Heart right ventricle (tissue), 16 donors: ENCODE results near the gene FAM184B. TPM values are rescaled to one million over a fixed set of nuclear protein-coding genes. Genes with fewer than 3 reads are reported as not detected.

Experiments used
- ATAC-seq, 8 donors: fragments of 200-7000 bp; cut with Tn5 transposase; one replicate each; pipeline ENCODE4 v1.9.1; 2020; ENCODE audit warnings: mild to moderate bottlenecking in 8 of 8, moderate library complexity in 8 of 8, moderate number of reproducible peaks in 1 of 8
- DNase-seq, 2 donors: peaks; one replicate each; pipeline ENCODE4 v3.0.0-alpha.2; 2020
- H3K27ac ChIP-seq, 10 donors: fragments of 200-600 bp; sonication (generic) in 2 of 10; one replicate each; pipeline versions ENCODE4 v1.5.0 to v1.8.0; 2020 to 2022; ENCODE audit warnings: mild to moderate bottlenecking in 3 of 10
- H3K27me3 ChIP-seq, 7 donors: fragments of 200-600 bp; one replicate each; pipeline ENCODE4 v1.8.0; 2021 to 2022; ENCODE audit warnings: mild to moderate bottlenecking in 2 of 7
- H3K36me3 ChIP-seq, 9 donors: fragments of 200-600 bp; sonication (generic) in 1 of 9; one replicate each; pipeline versions ENCODE4 v1.5.0 to v1.8.0; 2020 to 2022; ENCODE audit warnings: mild to moderate bottlenecking in 2 of 9
- H3K4me1 ChIP-seq, 9 donors: fragments of 200-600 bp; sonication (generic) in 1 of 9; one replicate each; pipeline versions ENCODE4 v1.5.0 to v1.8.0; 2020 to 2022; ENCODE audit warnings: mild to moderate bottlenecking in 4 of 9
- H3K4me3 ChIP-seq, 10 donors: fragments of 200-600 bp; sonication (generic) in 2 of 10; one replicate each; pipeline versions ENCODE4 v1.5.0 to v1.8.0; 2020 to 2022; ENCODE audit warnings: mild to moderate bottlenecking in 7 of 10, moderate library complexity in 2 of 10
- H3K9me3 ChIP-seq, 11 donors: fragments of 200-600 bp in 10 of 11; sonication (generic) in 2 of 11; one replicate each; pipeline versions ENCODE4 v1.5.0 to v1.8.0; 2013 to 2022; ENCODE audit warnings: mild to moderate bottlenecking in 2 of 11, control low read depth in 1 of 11, moderate library complexity in 1 of 11
- CTCF ChIP-seq, 9 donors: fragments of 200-600 bp; sonication (generic) in 2 of 9; IDR thresholded peaks; one replicate each; pipeline versions ENCODE4 v1.5.0 to v1.8.0; 2021 to 2022; ENCODE audit warnings: antibody characterized with exemption in 9 of 9, mild to moderate bottlenecking in 5 of 9, moderate library complexity in 1 of 9
- WGBS, 2 donors: extraction: QIAGEN DNeasy Blood & Tissue Kit; methylation state at CpG; one replicate each; pipeline ENCODE4 v1.1.7; 2013; ENCODE audit warnings: inconsistent platforms in 1 of 2; 5-methylcytosine and 5-hydroxymethylcytosine counted together
- intact Hi-C, 10 donors: fragments of 100-400 bp; cut with DNase I; formaldehyde crosslinking; loops; one replicate each; pipeline versions ENCODE4 v1.11.1 to v1.14.2; 2022
- polyA plus RNA-seq, 2 donors: library from polyadenylated mRNA; stranded (reverse); fragments of 200-250 nt; gene quantifications; one replicate each; pipeline ENCODE4 v1.2.3, GENCODE V29; 2013
- total RNA-seq, 10 donors: library from RNA; stranded (reverse); fragmentation: NEBNext Ultra II Directional in 3 of 10; extraction: Animal tissue kit (Norgen Biotek cat#: 25700) in 3 of 10; gene quantifications; one replicate each; pipeline versions ENCODE4 v1.2.1 to v1.2.4, GENCODE V29; 2021 to 2023
- donor health status: Arrhythmogenic right ventricular cardiomyopathy.
- donor health status: ischemic (EF 13 %, LVEDD 7.1; RV severe dilation, severe dysfunction).
- donor health status: healthy with polysubstance abuse.
- donor health status: DM: no; HTN: yes; CAD: no.
- donor health status: DM: no; HTN: no; CAD: no.
- donor health status: ischemic (EF 25% LVEDD 6.9; RV normal size, moderate dysfunction).
- donor health status: ischemic (EF 25% LVEDD 5.7; RV mildly dilated, moderate dysfunction).
- donor health status: healthy.
- donor health status: DM: yes; HTN: yes; CAD: no.
- donor health status: Ischemic cardiomyopathy.
- donor health status: ischemic (EF 35%, LVEDD 5.7; RV mildly dilated, moderate dysfunction).
- donor health status: nonischemic (EF 11% LVEDD 7.7; RV severe dilation, severe dysfunction).
- donor health status: DM: yes; HTN: yes; CAD: no.
- donor health status: PGD.
- donor health status: ischemic (EF 29% LVEDD 5.4; RV normal size, mild dysfunction).
- donor health status: nonischemic (EF 23%, LVEDD 6.1; RV moderate dilation, normal function).

The FAM184B gene
- total and polyA plus RNA-seq, 12 donors, result 0.01 to 0.07 TPM; not detected in 10

DNA sequence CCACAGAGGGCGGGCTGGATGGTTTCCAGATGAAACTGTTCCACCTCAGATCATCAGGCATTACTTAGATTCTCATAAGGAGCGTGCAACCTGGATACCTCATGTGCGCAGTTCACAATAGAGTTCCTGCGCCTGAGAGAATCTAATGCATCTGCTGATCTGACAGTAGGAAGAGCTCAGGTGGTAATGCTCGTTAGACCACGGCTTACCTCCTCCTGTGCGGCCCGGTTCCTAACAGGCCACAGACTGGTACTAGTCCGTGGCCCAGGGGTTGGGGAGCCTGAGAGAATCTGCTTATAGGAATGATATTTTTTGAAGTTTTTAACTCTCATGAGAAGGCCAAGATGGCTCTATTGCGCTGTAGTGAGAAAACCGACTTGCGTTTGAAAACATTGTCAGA lies 34.7 kb upstream of the FAM184B start:
- no peak for TF ChIP-seq CTCF (IDR thresholded peaks at IDR 0.05)

DNA sequence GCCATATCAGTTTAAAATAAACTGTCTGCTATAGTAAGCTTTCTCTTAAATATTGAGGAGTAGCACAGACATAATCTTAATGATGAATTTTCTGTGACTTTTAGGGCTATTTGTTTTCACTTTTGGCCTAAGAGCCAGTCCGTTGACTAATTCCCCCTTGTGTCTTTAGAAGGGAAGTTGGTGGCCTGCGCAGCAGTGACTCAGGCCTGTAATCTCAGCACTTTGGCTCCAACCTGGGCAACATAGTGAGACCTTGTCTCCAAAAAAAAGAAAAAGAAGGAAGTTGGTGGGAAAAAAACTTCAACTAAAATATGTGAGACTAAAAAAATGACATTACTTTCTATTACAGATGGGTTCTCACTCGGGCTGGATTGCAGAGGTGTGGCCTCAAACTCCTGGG lies 32.7 kb upstream of the FAM184B start:
- no peak overlapping the region for H3K4me3 ChIP-seq
- DNase-seq (no peak), ATAC-seq (no peak)
- no peaks in the 10 kb centered on the region for H3K27me3 ChIP-seq
- H3K4me1 ChIP-seq, result peaks cover 0 to 33% (median 13%) of the 10 kb centered on the region in 9 donors
- intact Hi-C loops, result loop anchor here in 6 of 10 donors (5.0 to 10.0 kb wide), 8 partner anchors 199 to 781 kb away; partner anchors contain the start of genes LCORL (in 3 of the 6), LAP3 (in 1 of the 6) and MED28 (in 1 of the 6)
- H3K27ac ChIP-seq, result peak overlapping the region in 1 of 10 donors; percentile 29
- 80 to 83% methylated on average over 3 of the region's 3 CpGs for WGBS, 2 donors
- no peak for TF ChIP-seq CTCF (IDR thresholded peaks at IDR 0.05)
- H3K36me3 ChIP-seq, result no peaks in the 10 kb centered on the region
- no peaks in the 10 kb centered on the region for H3K9me3 ChIP-seq

More for the DNA sequence above, 34.7 kb upstream of the FAM184B start:
- 96% methylated on average over 12 of the region's 12 CpGs for WGBS, 2 donors
- no peak overlapping the region for H3K27ac ChIP-seq
- ATAC-seq (no peak), DNase-seq (no peak)
- intact Hi-C loops, result loop anchor here in 9 of 10 donors (2.0 to 10.0 kb wide), 8 partner anchors 201 to 779 kb away; partner anchors contain the start of genes LAP3 (in 1 of the 9), LCORL (in 1 of the 9) and MED28 (in 1 of the 9)
- no peaks in the 10 kb centered on the region for H3K36me3 ChIP-seq
- H3K4me3 ChIP-seq, result no peak overlapping the region
- no peaks in the 10 kb centered on the region for H3K27me3 ChIP-seq
- peaks cover 0 to 22% (median 4%) of the 10 kb centered on the region in 9 donors for H3K4me1 ChIP-seq
- H3K9me3 ChIP-seq, result no peaks in the 10 kb centered on the region

DNA sequence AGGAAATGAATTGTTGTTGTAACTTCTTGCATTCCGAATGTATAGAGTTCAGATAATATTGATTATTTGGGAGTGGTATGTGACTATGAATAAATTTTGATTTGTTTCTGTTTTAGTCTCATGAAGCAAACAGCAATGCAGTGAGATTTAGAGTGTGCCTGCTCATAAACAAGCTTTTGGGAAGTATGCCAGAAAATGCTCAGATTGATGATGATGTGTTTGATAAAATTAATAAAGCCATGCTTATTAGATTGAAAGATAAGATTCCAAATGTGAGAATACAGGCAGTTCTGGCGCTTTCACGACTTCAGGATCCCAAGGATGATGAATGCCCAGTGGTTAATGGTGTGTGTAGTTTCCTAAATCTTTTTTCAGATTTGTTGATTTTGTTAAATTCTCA lies 31.4 kb upstream of the FAM184B start:
- Histone ChIP-seq H3K27me3 (no peaks in the 10 kb centered on the region), H3K36me3 (no peaks in the 10 kb centered on the region), H3K4me1 (peaks cover 0 to 47% (median 26%) of the 10 kb centered on the region in 9 donors), H3K27ac (no peak overlapping the region), H3K4me3 (no peak overlapping the region), H3K9me3 (no peaks in the 10 kb centered on the region)
- DNase-seq (no peak), ATAC-seq (no peak)
- TF ChIP-seq CTCF (IDR thresholded peaks at IDR 0.05), result no peak
- 65 to 67% methylated on average over 3 of the region's 3 CpGs for whole genome bisulfite sequencing, 2 donors
- intact Hi-C loops, result loop anchor here in 6 of 10 donors (5.0 to 10.0 kb wide), 8 partner anchors 198 to 782 kb away; partner anchors contain the start of genes LCORL (in 3 of the 6), LAP3 (in 1 of the 6) and MED28 (in 1 of the 6)

GRCh38 chr4:17812125-17812524 lies 30.7 kb upstream of the FAM184B start:
- TF ChIP-seq CTCF (IDR thresholded peaks at IDR 0.05), result no peak
- WGBS, 2 donors, result 10 to 16% methylated on average over 3 of the region's 3 CpGs
- Histone ChIP-seq H3K36me3 (no peaks in the 10 kb centered on the region), H3K27ac (no peak overlapping the region), H3K4me1 (peaks cover 0 to 53% (median 33%) of the 10 kb centered on the region in 9 donors), H3K27me3 (no peaks in the 10 kb centered on the region), H3K9me3 (no peaks in the 10 kb centered on the region), H3K4me3 (peak overlapping the region in 1 of 10 donors; percentile 85)
- no peak for ATAC-seq
- no peak for DNase-seq
- intact Hi-C loops, result loop anchor here in 6 of 10 donors (5.0 to 10.0 kb wide), 8 partner anchors 197 to 783 kb away; partner anchors contain the start of genes LCORL (in 3 of the 6), LAP3 (in 1 of the 6) and MED28 (in 1 of the 6)
